Activated T-cell treated with anti-CD3 and anti-CD28 coated beads, Interleukin-2, amount 50 U/mL, for 72 hours (primary cell): Measurements from ENCODE around the gene AGT. TPM values are rescaled to one million over a fixed set of nuclear protein-coding genes. Genes with fewer than 3 reads are reported as not detected.
"Not testable (repeated sequence)": the region's sequence is repeated elsewhere in the genome, so short reads cannot be mapped to it uniquely, and the experiment has no call there.

Experiments used
- ATAC-seq, 2 donors: fragments of 150-1000 bp; cut with Tn5 transposase; replicated peaks in 1 of 2; 2 replicates each; pipeline ENCODE4 v1.10.0; 2021; ENCODE audit warnings: moderate library complexity in 2 of 2, mild to moderate bottlenecking in 1 of 2
- DNase-seq, 2 donors: peaks; one replicate each; pipeline ENCODE4 v3.0.0; 2021 to 2022; ENCODE audit warnings: mixed read lengths in 1 of 2
- H3K27ac Mint-ChIP-seq: one replicate; pipeline ENCODE4 v1.8.0; 2022; ENCODE audit warnings: mild to moderate bottlenecking, moderate library complexity, mixed read lengths
- H3K27me3 Mint-ChIP-seq: one replicate; pipeline ENCODE4 v1.8.0; 2022; ENCODE audit warnings: low read depth, mixed read lengths
- H3K36me3 Mint-ChIP-seq, 2 donors: one replicate each; pipeline ENCODE4 v1.8.0; 2022; ENCODE audit warnings: mixed read lengths in 2 of 2, mild to moderate bottlenecking in 1 of 2; ENCODE audit not compliant: insufficient read depth in 2 of 2
- H3K4me1 Mint-ChIP-seq: one replicate; pipeline ENCODE4 v1.8.0; 2022; ENCODE audit warnings: low read depth, mixed read lengths
- H3K4me3 Mint-ChIP-seq, 2 donors: one replicate each; pipeline ENCODE4 v1.8.0; 2022; ENCODE audit warnings: mild to moderate bottlenecking in 2 of 2, mixed read lengths in 2 of 2, moderate library complexity in 2 of 2
- H3K9me3 Mint-ChIP-seq, 2 donors: one replicate each; pipeline ENCODE4 v1.8.0; 2022; ENCODE audit warnings: mixed read lengths in 2 of 2
- total RNA-seq, 2 donors: library from RNA; stranded (reverse); gene quantifications; one replicate each; pipeline ENCODE4 v1.2.3, GENCODE V29; 2022

Gene AGT
- total RNA-seq, 2 donors from 2014 or later, result not detected

GRCh38 chr1:230658103-230658502 lies 55.8 kb downstream of the AGT start:
- H3K27ac Mint-ChIP-seq, result not testable (repeated sequence)

GRCh38 chr1:230656719-230657118 lies 57.2 kb downstream of the AGT start:
- not testable (repeated sequence) for H3K36me3 Mint-ChIP-seq, ATAC-seq, H3K27me3 Mint-ChIP-seq, DNase-seq, H3K9me3 Mint-ChIP-seq, H3K27ac Mint-ChIP-seq, H3K4me3 Mint-ChIP-seq
- peaks cover 21% of the 10 kb centered on the region for H3K4me1 Mint-ChIP-seq

More at GRCh38 chr1:230658103-230658502, 55.8 kb downstream of the AGT start:
- not testable (repeated sequence) for H3K27me3 Mint-ChIP-seq, H3K36me3 Mint-ChIP-seq, H3K4me3 Mint-ChIP-seq, DNase-seq, ATAC-seq, H3K9me3 Mint-ChIP-seq
- peaks cover 21% of the 10 kb centered on the region for H3K4me1 Mint-ChIP-seq

Other genes with a start within 250 kb of the AGT start
- 10 to 100 TPM; 32.6 to 34.0 TPM for gene COG2, start 71.6 kb downstream of the AGT start, total RNA-seq
- not detected for gene CAPN9, start 33.3 kb upstream of the AGT start, total RNA-seq
- 1 to 10 TPM; 5.4 to 7.6 TPM for gene C1orf198, start 154.4 kb upstream of the AGT start, total RNA-seq